Measurements from ENCODE around the gene PTAFR.

PTAFR gene

GRCh38 chr1:28126783-28127490, 49.6 kb downstream of the PTAFR start:
- no peak for TF ChIP-seq SUZ12 (IDR thresholded peaks at IDR 0.05; ENCODE audit: extremely low read depth, insufficient read depth, insufficient read length)
- no peak for TF ChIP-seq YY1 (IDR thresholded peaks at IDR 0.05; ENCODE audit: insufficient read depth, insufficient read length)
- TF ChIP-seq ZNF274 (IDR thresholded peaks at IDR 0.05; ENCODE audit: low read depth, low read length): no peak
- Histone ChIP-seq H3K9me3 (ENCODE audit: insufficient read depth, low read length) (no peaks in the 10 kb centered on the region), H3K27me3 (ENCODE audit: insufficient read depth, insufficient read length) (no peaks in the 10 kb centered on the region), H3K9ac (ENCODE audit: insufficient read length, low read depth) (no peak overlapping the region), H3K4me3 (ENCODE audit: insufficient read length, low read depth) (no peak overlapping the region), H3K4me1 (ENCODE audit: insufficient read depth, insufficient read length) (peaks cover 5% of the 10 kb centered on the region), H3K36me3 (ENCODE audit: insufficient read depth, insufficient read length, low read length) (no peaks in the 10 kb centered on the region)
- no peak for DNase-seq (ENCODE audit: low read depth, low spot score)

DNA sequence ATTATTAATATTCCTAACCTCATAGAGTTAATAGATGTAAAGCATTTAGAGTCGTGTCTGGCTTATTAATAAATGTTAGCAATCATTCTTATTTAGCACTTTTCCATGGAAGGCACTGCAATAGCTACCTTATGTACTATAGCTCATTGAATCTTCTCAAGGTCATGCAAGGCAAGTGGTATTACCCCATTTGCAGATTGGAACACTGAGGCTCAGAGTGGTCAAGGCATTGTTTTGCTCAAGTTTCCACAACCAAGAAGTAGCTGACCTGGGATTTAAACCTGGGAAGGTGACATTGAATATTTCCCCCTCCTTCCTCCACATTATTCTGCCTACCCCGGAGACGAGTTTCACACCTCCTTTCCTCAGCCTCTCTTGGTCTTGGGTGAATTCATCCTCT, 50.3 kb downstream of the PTAFR start:
- H3K9me3 ChIP-seq (ENCODE audit: insufficient read depth, low read length): no peaks in the 10 kb centered on the region
- no peak for DNase-seq (ENCODE audit: low read depth, low spot score)
- TF ChIP-seq SUZ12 (IDR thresholded peaks at IDR 0.05; ENCODE audit: extremely low read depth, insufficient read depth, insufficient read length) (no peak), YY1 (IDR thresholded peaks at IDR 0.05; ENCODE audit: insufficient read depth, insufficient read length) (no peak), ZNF274 (IDR thresholded peaks at IDR 0.05; ENCODE audit: low read depth, low read length) (no peak)
- H3K27me3 ChIP-seq (ENCODE audit: insufficient read depth, insufficient read length): no peaks in the 10 kb centered on the region
- H3K4me1 ChIP-seq (ENCODE audit: insufficient read depth, insufficient read length): peaks cover 5% of the 10 kb centered on the region
- H3K36me3 ChIP-seq (ENCODE audit: insufficient read depth, insufficient read length, low read length): no peaks in the 10 kb centered on the region
- no peak overlapping the region for H3K4me3 ChIP-seq (ENCODE audit: insufficient read length, low read depth)
- H3K9ac ChIP-seq (ENCODE audit: insufficient read length, low read depth): no peak overlapping the region

DNA sequence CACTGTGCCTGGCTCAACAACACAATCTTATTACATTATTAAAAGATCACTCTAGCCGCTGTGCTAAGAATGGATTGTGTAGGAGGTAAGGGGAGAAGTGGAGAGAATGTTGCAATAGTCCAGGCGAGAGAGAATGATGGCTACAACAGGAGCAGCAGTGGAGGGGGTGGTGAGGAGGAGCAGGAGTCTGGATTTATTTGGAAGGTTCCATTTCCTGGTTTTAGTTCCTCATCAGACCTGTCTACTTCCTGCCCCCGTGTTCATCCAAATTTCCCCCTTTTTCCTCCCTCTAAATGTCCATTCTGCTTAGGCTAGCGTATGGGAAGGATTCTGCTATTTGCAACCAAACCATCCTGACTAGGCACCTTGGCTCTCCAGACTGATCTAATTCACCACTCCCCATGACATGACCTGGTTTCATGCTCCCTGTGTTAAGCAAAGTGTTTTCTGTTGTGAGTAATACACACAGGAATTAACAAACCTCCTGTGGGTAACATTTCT, 53.0 kb downstream of the PTAFR start:
- Histone ChIP-seq H3K9me3 (ENCODE audit: insufficient read depth, low read length) (no peaks in the 10 kb centered on the region), H3K36me3 (ENCODE audit: insufficient read depth, insufficient read length, low read length) (no peaks in the 10 kb centered on the region), H3K27me3 (ENCODE audit: insufficient read depth, insufficient read length) (no peaks in the 10 kb centered on the region), H3K4me1 (ENCODE audit: insufficient read depth, insufficient read length) (peaks cover 5% of the 10 kb centered on the region), H3K9ac (ENCODE audit: insufficient read length, low read depth) (no peak overlapping the region), H3K4me3 (ENCODE audit: insufficient read length, low read depth) (no peak overlapping the region)
- TF ChIP-seq SUZ12 (IDR thresholded peaks at IDR 0.05; ENCODE audit: extremely low read depth, insufficient read depth, insufficient read length): no peak
- no peak for TF ChIP-seq YY1 (IDR thresholded peaks at IDR 0.05; ENCODE audit: insufficient read depth, insufficient read length)
- no peak for TF ChIP-seq ZNF274 (IDR thresholded peaks at IDR 0.05; ENCODE audit: low read depth, low read length)
- DNase-seq (ENCODE audit: low read depth, low spot score): no peak

GRCh38 chr1:28122183-28122582, 54.3 kb downstream of the PTAFR start:
- TF ChIP-seq YY1 (IDR thresholded peaks at IDR 0.05; ENCODE audit: insufficient read depth, insufficient read length): no peak
- TF ChIP-seq SUZ12 (IDR thresholded peaks at IDR 0.05; ENCODE audit: extremely low read depth, insufficient read depth, insufficient read length): no peak
- TF ChIP-seq ZNF274 (IDR thresholded peaks at IDR 0.05; ENCODE audit: low read depth, low read length): no peak
- H3K4me1 ChIP-seq (ENCODE audit: insufficient read depth, insufficient read length): peaks cover 5% of the 10 kb centered on the region
- DNase-seq (ENCODE audit: low read depth, low spot score): no peak
- H3K36me3 ChIP-seq (ENCODE audit: insufficient read depth, insufficient read length, low read length): no peaks in the 10 kb centered on the region
- no peaks in the 10 kb centered on the region for H3K9me3 ChIP-seq (ENCODE audit: insufficient read depth, low read length)
- H3K9ac ChIP-seq (ENCODE audit: insufficient read length, low read depth): no peak overlapping the region
- no peak overlapping the region for H3K4me3 ChIP-seq (ENCODE audit: insufficient read length, low read depth)
- H3K27me3 ChIP-seq (ENCODE audit: insufficient read depth, insufficient read length): no peaks in the 10 kb centered on the region

- no peaks in the 10 kb centered on the region for H3K36me3 ChIP-seq (ENCODE audit: insufficient read depth, insufficient read length, low read length)
- peaks cover 5% of the 10 kb centered on the region for H3K4me1 ChIP-seq (ENCODE audit: insufficient read depth, insufficient read length)
- TF ChIP-seq YY1 (IDR thresholded peaks at IDR 0.05; ENCODE audit: insufficient read depth, insufficient read length) (no peak), SUZ12 (IDR thresholded peaks at IDR 0.05; ENCODE audit: extremely low read depth, insufficient read depth, insufficient read length) (no peak), ZNF274 (IDR thresholded peaks at IDR 0.05; ENCODE audit: low read depth, low read length) (no peak)
These were observed 56.9 kb downstream of the PTAFR start for GRCh38 chr1:28119556-28119955.

GRCh38 chr1:28118640-28119307, 57.7 kb downstream of the PTAFR start:
- Histone ChIP-seq H3K4me1 (ENCODE audit: insufficient read depth, insufficient read length) (peaks cover 5% of the 10 kb centered on the region), H3K9ac (ENCODE audit: insufficient read length, low read depth) (no peak overlapping the region), H3K36me3 (ENCODE audit: insufficient read depth, insufficient read length, low read length) (no peaks in the 10 kb centered on the region), H3K4me3 (ENCODE audit: insufficient read length, low read depth) (no peak overlapping the region), H3K27me3 (ENCODE audit: insufficient read depth, insufficient read length) (no peaks in the 10 kb centered on the region), H3K9me3 (ENCODE audit: insufficient read depth, low read length) (no peaks in the 10 kb centered on the region)
- TF ChIP-seq YY1 (IDR thresholded peaks at IDR 0.05; ENCODE audit: insufficient read depth, insufficient read length) (no peak), ZNF274 (IDR thresholded peaks at IDR 0.05; ENCODE audit: low read depth, low read length) (no peak), SUZ12 (IDR thresholded peaks at IDR 0.05; ENCODE audit: extremely low read depth, insufficient read depth, insufficient read length) (no peak)
- DNase-seq (ENCODE audit: low read depth, low spot score): no peak

More at GRCh38 chr1:28119556-28119955, 56.9 kb downstream of the PTAFR start:
- DNase-seq (ENCODE audit: low read depth, low spot score): no peak
- H3K4me3 ChIP-seq (ENCODE audit: insufficient read length, low read depth): no peak overlapping the region
- H3K9ac ChIP-seq (ENCODE audit: insufficient read length, low read depth): no peak overlapping the region
- H3K27me3 ChIP-seq (ENCODE audit: insufficient read depth, insufficient read length): no peaks in the 10 kb centered on the region
- H3K9me3 ChIP-seq (ENCODE audit: insufficient read depth, low read length): no peaks in the 10 kb centered on the region

GRCh38 chr1:28115267-28115666, 61.2 kb downstream of the PTAFR start:
- H3K27me3 ChIP-seq (ENCODE audit: insufficient read depth, insufficient read length): no peaks in the 10 kb centered on the region
- no peaks in the 10 kb centered on the region for H3K9me3 ChIP-seq (ENCODE audit: insufficient read depth, low read length)
- no peak overlapping the region for H3K4me3 ChIP-seq (ENCODE audit: insufficient read length, low read depth)
- H3K9ac ChIP-seq (ENCODE audit: insufficient read length, low read depth): no peak overlapping the region
- no peaks in the 10 kb centered on the region for H3K4me1 ChIP-seq (ENCODE audit: insufficient read depth, insufficient read length)
- no peak for DNase-seq (ENCODE audit: low read depth, low spot score)
- no peaks in the 10 kb centered on the region for H3K36me3 ChIP-seq (ENCODE audit: insufficient read depth, insufficient read length, low read length)
- TF ChIP-seq YY1 (IDR thresholded peaks at IDR 0.05; ENCODE audit: insufficient read depth, insufficient read length) (no peak), SUZ12 (IDR thresholded peaks at IDR 0.05; ENCODE audit: extremely low read depth, insufficient read depth, insufficient read length) (no peak)
